Fibroblast of skin of scalp (primary cell): ENCODE measurements around the gene ZNF474.

Experiments
- DNase-seq: peaks from one replicate; pipeline ENCODE4 v3.0.0-alpha.2; 2013

The ZNF474 gene

DNA sequence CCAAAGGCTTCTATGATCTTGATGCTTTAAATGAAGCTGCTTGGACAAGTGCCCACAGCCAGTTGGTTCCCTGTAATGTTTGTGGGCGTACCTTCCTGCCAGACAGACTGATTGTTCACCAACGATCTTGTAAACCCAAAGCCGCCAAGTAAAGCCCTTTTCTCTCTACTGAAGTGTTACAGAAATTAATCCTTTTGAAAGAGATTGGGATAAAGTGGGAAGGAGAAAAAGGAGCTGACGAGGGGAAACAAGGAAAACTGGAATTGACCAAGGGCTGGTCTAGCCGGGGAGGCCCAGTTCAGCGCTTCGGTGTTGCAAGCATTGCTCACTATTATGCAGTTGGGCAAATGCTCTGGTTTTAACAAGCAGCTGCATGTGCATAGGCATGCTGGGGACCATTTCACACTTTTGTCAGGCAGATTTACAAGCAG, 53.2 kb downstream of the ZNF474 start:
- peak; percentile 81 for DNase-seq

DNA sequence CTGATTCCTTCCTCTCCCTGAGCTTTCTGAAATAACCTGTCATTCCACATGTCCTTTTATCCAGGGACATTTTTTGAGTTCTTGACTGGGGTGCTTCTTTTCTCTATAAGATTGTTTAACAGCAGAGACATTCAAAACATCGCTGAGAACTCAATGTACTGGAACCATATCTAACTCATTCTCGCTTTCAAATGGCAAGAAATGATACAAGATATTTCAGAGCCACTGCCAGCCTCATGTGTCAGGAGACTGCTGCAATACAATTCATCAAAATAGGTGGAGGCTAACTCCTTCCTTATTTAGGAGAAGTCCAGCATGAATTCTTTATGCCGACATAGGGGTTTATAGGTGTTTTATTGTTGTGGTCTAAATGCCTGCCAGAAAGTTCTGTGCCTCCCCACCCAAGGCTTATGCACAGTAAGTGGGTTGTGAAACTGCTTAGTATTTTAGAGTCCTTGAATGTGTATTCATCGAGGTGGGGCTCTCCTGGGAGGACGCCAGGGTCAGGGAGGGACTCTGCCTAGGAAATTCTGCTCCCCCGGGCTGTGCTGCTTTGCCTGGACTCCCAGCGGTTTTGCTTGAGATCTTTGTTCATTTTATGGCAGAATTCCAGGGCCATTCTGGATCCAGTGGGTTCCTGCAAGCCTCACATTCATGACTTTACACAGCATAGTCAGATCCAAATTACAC, 53.9 kb downstream of the ZNF474 start:
- DNase-seq: peak; percentile 87

GRCh38 chr5:122183788-122184170, 54.4 kb downstream of the ZNF474 start:
- peak; percentile 37 for DNase-seq

GRCh38 chr5:122184676-122185255, 55.4 kb downstream of the ZNF474 start:
- DNase-seq: no peak

- no peak for DNase-seq
Measured at GRCh38 chr5:122187426-122187825, 58.1 kb downstream of the ZNF474 start.

- no peak for DNase-seq
Measured at GRCh38 chr5:122190156-122190555, 60.8 kb downstream of the ZNF474 start.

DNA sequence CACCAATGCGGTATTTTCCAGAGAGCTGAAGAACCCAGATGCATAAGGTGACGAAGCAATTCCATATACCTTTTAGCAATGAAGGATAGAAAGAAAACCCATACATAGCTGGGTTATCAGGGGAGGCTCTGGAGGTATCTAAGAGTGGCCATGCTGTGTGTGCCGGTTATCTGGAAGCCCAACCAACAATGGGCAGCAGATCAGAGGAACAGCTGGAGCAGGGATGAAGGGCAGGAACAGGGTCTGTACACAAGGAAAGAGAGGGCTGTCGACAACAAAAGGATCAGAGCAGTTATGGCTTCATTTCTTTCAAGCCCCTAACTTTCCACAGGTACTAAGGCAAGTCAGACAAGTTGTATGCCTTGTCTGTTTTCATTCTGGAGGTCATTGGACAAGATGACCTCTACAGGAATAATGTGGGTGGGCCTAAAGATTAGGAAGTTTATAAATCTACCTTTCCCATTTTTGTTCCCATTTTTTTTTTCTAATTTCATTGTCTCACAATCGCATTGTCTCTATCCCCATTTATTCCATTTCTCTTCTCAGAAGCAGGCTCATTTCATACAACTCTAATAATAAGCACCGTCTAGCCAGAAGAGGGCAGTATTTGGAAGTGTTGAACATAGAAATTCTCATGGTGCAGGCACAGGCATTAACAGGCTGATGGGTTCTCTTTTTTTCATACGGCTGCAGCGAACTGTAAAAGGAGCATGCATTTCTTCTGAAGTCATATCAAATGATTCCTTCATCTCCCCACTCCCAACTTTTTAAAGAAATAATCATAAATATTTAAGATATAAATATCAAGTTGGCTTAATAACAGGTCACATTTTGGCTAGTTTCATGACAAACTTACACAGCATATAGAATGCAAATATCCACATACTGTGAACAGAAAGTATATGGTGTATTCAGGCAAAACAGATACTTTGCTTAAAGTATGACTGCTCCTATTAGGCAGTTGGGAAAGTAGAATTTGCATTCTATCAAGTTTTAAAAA, 63.5 kb downstream of the ZNF474 start:
- DNase-seq: peak; percentile 77

GRCh38 chr5:122195802-122196394, 66.6 kb downstream of the ZNF474 start:
- DNase-seq: peak; percentile 65

GRCh38 chr5:122199146-122199545, 69.8 kb downstream of the ZNF474 start:
- no peak for DNase-seq

DNA sequence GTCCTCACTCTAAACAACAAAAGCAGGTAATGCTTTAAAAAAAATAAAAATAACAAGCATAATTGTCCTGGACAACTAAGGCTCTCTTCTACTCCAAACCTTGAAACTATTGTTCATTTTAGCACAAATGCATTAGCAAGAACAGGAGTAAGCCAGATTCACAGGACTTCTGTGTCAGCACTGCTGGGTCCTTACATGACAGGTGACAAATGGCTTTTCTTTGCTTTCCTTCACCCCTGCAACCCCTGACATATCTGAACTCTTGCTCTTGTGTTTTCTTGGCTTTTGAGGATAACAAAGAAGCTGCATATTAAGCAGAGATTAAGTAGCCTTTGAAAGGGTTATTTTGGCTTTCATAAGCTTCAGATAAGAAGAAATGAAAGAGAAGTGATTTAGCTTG, 71.1 kb downstream of the ZNF474 start:
- no peak for DNase-seq

GRCh38 chr5:122200865-122201264, 71.5 kb downstream of the ZNF474 start:
- DNase-seq: no peak

DNA sequence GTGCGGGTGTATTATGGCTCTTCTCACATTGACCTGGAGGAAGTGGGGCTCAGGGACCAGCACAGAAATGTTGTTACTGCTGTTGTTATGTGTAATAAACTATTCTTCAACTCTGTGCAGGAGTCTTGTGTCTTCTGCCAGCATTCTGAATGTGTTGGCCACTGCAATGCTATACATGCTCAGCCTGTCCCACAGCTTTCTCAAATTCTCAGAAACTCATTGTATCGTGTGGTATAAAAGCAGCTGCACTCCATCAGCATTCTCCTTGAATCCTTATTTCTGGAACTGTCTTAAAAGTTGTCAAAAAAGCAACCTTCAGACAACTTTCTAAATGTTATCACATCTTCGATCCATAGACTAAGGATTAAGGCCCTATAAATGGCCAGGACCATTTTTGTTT, 72.0 kb downstream of the ZNF474 start:
- no peak for DNase-seq

DNA sequence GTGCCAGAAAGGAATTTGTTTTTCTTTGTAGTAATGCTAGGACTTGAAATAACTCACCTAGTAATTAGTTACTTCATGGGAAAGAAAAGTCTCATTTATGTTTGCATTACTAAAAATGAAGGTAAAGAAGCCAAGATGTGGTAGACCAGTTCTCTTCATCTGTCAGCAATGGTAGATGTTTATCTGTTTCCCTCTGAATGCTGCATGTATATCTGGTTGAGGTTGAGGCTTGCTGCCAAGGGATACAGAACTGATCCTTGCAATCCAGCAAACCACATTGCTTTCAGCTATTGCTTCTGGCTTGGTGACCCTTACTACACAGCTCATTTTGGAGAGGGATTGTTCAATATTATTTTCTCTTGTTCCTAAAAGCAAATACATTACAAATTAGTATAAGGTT, 73.6 kb downstream of the ZNF474 start:
- DNase-seq: no peak
